Loucy (cell line): Measurements from ENCODE around the gene IGF2BP2.

Experiments
- EZH2phosphoT487 ChIP-seq: fragments of 200-600 bp; IDR thresholded peaks from 2 replicates; pipeline ENCODE4 v1.6.1; 2018; ENCODE audit warnings: antibody characterized with exemption, mild to moderate bottlenecking, moderate library complexity, borderline replicate concordance
- TF ChIP-seq, protein P1 (sequence below): fragments of 200-600 bp; sonication (generic); conservative IDR thresholded peaks from 2 replicates; pipeline ENCODE4 v1.5.1; 2014; ENCODE audit warnings: mild to moderate bottlenecking, antibody characterized with exemption, low read length

GRCh38 chr3:185792955-185793354 is 31.9 kb downstream of the IGF2BP2 start:
- TF ChIP-seq, protein P1, sequence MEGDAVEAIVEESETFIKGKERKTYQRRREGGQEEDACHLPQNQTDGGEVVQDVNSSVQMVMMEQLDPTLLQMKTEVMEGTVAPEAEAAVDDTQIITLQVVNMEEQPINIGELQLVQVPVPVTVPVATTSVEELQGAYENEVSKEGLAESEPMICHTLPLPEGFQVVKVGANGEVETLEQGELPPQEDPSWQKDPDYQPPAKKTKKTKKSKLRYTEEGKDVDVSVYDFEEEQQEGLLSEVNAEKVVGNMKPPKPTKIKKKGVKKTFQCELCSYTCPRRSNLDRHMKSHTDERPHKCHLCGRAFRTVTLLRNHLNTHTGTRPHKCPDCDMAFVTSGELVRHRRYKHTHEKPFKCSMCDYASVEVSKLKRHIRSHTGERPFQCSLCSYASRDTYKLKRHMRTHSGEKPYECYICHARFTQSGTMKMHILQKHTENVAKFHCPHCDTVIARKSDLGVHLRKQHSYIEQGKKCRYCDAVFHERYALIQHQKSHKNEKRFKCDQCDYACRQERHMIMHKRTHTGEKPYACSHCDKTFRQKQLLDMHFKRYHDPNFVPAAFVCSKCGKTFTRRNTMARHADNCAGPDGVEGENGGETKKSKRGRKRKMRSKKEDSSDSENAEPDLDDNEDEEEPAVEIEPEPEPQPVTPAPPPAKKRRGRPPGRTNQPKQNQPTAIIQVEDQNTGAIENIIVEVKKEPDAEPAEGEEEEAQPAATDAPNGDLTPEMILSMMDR = no peak
- TF ChIP-seq EZH2phosphoT487 = no peak
